GM12801 (cell line): ENCODE data around the gene FOXJ1.

ENCODE experiments used
- TF ChIP-seq, protein P1 (sequence below): IDR thresholded peaks from one replicate; pipeline ENCODE4 v1.5.1; 2011; ENCODE audit warnings: control low read depth; ENCODE audit not compliant: insufficient read length; ENCODE audit errors: extremely low read depth

The FOXJ1 gene

DNA sequence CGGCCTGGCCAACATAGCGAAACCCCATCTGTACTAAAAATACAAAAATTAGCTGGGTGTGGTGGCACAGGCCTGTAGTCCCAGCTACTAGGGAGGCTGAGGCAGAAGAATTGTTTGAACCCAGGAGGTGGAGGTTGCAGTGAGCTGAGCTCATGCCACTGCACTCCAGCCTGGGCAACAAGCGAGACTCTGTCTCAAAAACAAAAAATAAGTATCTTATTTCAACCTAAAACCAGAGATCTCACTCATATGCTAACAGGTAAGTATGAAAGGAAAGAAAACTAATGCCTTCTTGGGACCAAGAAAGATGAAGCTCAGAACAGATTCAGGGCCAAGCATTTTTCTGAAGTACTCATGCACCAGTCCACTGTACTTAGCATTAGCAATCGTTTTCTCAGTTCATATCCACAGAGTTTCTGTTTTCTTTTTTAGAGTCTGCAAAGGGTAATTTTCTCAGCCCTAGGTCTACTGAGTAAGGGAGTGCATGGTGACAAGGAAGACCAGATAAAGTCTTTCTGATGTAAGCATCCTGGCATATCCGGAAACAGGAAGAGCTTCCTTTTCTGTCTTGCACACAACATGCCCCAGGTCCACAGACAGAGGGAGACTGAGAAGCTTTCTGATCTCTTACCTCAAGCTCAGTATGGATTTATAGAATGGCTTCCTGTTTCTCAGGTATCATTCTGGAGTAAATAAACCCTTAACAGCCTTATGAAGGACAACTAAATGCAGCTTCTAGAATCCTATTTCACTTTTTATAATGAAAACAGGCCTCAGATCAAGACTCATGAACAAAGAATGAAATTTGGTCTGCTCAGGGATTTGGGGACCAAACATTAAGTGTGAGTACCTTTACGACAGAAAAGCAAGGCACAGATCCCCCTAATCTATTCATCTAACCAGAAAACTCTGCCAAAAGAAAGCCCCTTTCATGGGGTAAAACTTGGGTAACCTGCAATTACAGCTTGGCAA, 38.7 kb upstream of the FOXJ1 start:
- TF ChIP-seq, protein P1, sequence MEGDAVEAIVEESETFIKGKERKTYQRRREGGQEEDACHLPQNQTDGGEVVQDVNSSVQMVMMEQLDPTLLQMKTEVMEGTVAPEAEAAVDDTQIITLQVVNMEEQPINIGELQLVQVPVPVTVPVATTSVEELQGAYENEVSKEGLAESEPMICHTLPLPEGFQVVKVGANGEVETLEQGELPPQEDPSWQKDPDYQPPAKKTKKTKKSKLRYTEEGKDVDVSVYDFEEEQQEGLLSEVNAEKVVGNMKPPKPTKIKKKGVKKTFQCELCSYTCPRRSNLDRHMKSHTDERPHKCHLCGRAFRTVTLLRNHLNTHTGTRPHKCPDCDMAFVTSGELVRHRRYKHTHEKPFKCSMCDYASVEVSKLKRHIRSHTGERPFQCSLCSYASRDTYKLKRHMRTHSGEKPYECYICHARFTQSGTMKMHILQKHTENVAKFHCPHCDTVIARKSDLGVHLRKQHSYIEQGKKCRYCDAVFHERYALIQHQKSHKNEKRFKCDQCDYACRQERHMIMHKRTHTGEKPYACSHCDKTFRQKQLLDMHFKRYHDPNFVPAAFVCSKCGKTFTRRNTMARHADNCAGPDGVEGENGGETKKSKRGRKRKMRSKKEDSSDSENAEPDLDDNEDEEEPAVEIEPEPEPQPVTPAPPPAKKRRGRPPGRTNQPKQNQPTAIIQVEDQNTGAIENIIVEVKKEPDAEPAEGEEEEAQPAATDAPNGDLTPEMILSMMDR, result no peak

DNA sequence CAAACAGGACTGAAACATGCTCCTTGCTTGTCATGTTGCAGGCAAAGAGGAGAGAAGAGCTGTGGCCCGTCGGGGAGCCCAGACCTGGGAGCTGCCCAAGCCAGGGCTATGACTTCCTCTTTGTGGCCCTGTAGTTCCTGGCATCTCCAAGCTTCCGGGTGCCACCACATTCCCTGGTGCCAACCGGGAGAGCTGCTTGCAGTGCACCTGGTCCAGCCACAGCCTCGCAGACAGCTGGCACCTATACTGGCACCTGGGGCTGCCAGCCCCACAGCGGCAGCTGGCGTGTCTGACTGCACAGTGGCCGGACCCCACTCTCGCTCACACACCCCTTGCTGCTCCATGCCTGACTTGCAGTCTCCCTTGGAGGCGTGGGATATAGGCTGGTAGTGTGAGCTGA, 37.1 kb upstream of the FOXJ1 start:
- TF ChIP-seq, protein P1, result no peak

DNA sequence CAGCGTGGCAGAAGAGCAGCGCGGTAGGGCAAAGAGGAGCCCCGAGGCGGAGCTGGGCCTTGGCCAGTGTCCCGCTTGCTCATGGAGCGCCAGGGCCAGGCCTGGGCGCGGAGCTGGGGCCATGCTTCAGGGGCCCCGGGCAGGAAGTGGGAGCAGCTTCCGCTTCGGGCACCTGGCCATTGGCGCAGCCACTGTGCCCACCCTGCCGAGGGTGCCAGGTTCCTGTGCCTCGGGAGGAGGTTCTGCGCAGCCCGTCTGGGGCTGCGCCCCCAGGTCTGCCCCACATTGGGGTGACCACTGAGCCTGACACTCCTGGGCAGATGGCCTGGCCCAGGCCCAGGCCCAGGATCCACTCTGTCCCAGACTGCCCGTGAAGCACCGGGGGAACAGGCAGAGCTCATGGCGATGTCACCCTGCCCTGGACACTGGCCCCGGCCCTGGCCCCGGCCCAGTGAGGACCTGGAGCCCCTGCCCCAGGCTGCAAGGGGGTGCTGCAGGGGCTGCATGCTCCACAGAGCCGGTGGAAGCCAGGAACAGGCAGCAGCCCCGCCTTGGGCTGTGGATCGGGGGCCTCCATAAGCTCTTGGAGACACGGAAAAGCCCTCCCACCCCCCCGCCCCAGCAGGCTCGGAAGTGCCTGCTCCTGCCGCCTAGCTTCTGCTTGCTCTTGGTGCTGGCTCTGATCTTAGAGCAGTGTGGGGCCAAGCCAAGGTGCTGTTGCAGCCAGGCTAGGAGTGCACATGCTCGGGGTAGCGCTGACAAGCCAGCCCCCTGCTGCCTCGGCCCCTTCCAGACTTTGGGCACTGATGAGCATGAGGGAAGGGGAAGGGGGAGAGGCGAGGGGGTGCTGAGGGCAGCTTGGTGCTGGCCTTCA, 35.9 kb upstream of the FOXJ1 start:
- TF ChIP-seq, protein P1, result no peak

DNA sequence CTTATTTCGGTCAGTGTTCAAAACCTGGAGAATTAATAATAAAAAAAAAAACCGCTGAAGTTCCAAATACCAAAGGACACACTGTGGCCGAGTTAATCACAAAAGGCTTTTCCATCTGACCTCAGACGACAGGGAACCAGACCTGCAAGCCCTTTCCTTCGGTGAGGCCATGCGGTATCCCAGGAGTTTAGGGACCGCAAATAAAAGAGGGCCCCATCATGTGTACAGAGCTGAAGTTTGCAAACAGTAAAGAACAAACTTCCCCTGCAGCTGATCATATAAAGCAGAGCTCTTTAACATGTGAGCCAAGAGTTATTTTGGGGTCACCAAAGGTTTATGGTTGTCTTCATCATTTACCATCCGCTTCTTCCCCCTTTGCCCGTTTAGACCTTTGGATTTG, 33.0 kb upstream of the FOXJ1 start:
- TF ChIP-seq, protein P1, result no peak

DNA sequence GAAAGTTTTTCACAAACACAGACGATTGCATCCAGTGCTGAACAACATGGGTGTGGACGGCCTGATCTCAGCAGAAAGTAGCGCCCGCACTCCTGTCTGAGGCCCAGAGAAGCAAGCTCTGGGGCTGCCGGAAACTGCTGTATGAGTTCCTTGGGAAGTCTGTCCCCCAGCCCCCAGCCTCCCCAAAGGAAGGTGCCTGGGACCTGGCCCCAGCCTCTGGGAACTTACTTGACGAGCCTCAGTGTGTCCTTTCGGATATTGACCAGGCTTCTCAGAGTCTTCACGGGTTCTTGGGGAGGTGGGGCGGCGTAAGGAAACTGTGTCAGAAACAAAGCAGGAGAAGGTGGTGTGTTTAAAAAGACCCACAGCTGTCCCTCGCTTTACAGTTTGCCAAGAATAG, 32.4 kb upstream of the FOXJ1 start:
- TF ChIP-seq, protein P1, result no peak

DNA sequence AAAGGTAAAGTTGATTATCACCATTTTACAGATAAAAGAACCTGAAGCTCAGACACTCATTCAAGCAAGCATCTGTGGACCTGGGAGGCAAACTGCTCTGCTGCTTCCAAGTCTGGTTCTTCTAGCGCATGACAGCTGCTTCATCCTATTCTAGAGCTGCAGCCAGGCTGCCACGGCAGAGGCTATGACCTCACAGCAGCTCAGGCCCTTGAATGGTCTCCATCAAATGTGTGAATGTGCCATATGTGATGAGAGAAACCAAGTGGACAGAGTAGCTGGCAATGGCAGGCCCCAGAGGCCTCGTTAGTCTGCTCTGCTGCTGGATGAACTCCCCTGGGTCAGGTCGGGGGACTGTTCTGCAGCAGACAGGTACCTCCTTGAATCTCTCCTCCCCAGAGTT, 30.7 kb upstream of the FOXJ1 start:
- TF ChIP-seq, protein P1, result no peak

DNA sequence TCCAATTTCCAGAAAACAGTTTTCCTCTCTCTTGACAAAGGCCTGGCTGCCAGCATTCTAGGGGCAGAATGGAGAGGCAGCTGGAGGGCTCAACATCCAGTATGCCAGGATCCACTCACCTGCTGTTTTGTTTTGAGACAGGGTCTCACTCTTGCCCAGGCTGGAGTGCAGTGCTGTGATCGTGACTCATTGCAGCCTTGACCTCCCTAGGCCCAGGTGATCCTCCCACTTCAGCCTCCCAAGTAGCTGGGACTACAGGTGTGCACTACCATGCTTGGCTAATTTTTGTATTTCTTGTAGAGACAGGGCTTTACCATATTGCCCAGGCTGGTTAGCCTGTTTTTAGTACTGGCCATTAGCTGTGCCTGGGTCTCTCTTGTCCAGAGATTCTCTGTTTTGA, 29.1 kb upstream of the FOXJ1 start:
- TF ChIP-seq, protein P1, result no peak
